Lower leg skin (tissue), 4 donors: ENCODE results near the gene SORCS2. TPM values are rescaled to one million over a fixed set of nuclear protein-coding genes. Genes with fewer than 3 reads are reported as not detected.

Experiments used
- DNase-seq, 2 donors: peaks; one replicate each; pipeline ENCODE4 v3.0.0-alpha.2; 2019; ENCODE audit warnings: low spot score in 2 of 2
- H3K4me3 ChIP-seq: fragments of 200-600 bp; sonication (generic); 2 replicates; pipeline ENCODE4 v1.5.1; 2017; ENCODE audit warnings: mild to moderate bottlenecking, low read depth; ENCODE audit not compliant: poor library complexity, severe bottlenecking
- CTCF ChIP-seq, 3 donors: fragments of 450-650 bp; IDR thresholded peaks; one replicate each; pipeline ENCODE4 v1.5.1; 2016; ENCODE audit warnings: antibody characterized with exemption in 3 of 3, mild to moderate bottlenecking in 3 of 3, moderate library complexity in 2 of 3
- POLR2A ChIP-seq, 2 donors: fragments of 450-650 bp; IDR thresholded peaks; one replicate each; pipeline ENCODE4 v1.6.1; 2016 to 2017; ENCODE audit warnings: antibody characterized with exemption in 2 of 2, mild to moderate bottlenecking in 1 of 2, moderate library complexity in 1 of 2
- WGBS, 2 donors: methylation state at CpG; one replicate each; pipeline ENCODE4 v1.1.5; 2018; 5-methylcytosine and 5-hydroxymethylcytosine counted together
- intact Hi-C: fragments of 100-400 bp; cut with DNase I; formaldehyde crosslinking; loops from one replicate; pipeline ENCODE4 v1.15.0; 2023; ENCODE audit warnings: low total_unique reads
- total RNA-seq, 4 donors: library from RNA; depleted of rRNA; stranded (reverse); fragments of >200 nt; gene quantifications; one replicate each; pipeline ENCODE4 v1.1.0, GENCODE V29; 2016

SORCS2 gene
- total RNA-seq, 4 donors from 2014 or later = 1.1 to 6.4 (median 1.5) TPM

- 71 to 74% methylated on average over 7 of the region's 7 CpGs for WGBS, 2 donors
- no peak for TF ChIP-seq POLR2A (IDR thresholded peaks at IDR 0.05)
- no peak for TF ChIP-seq CTCF (IDR thresholded peaks at IDR 0.05)
- intact Hi-C loops = no loop called here
Measured at GRCh38 chr4:7485096-7485495, 292.8 kb downstream of the SORCS2 start.

GRCh38 chr4:7486101-7486500, 293.8 kb downstream of the SORCS2 start:
- intact Hi-C loops = no loop called here
- WGBS, 2 donors = 90 to 92% methylated on average over 11 of the region's 11 CpGs
- H3K4me3 ChIP-seq = no peak overlapping the region
- TF ChIP-seq CTCF (IDR thresholded peaks at IDR 0.05) (no peak), POLR2A (IDR thresholded peaks at IDR 0.05) (no peak)
- no peak for DNase-seq

More at GRCh38 chr4:7485096-7485495, 292.8 kb downstream of the SORCS2 start:
- DNase-seq = no peak
- H3K4me3 ChIP-seq = no peak overlapping the region

- TF ChIP-seq CTCF (IDR thresholded peaks at IDR 0.05) = no peak
- no peak for TF ChIP-seq POLR2A (IDR thresholded peaks at IDR 0.05)
- intact Hi-C loops = no loop called here
- WGBS, 2 donors = 81 to 83% methylated on average over 10 of the region's 10 CpGs
Measured at GRCh38 chr4:7487502-7487901, 295.2 kb downstream of the SORCS2 start.

GRCh38 chr4:7487998-7488671, 295.8 kb downstream of the SORCS2 start:
- WGBS, 2 donors = 78 to 88% methylated on average over 12 to 15 of the region's 15 CpGs
- intact Hi-C loops = no loop called here
- no peak for TF ChIP-seq POLR2A (IDR thresholded peaks at IDR 0.05)
- TF ChIP-seq CTCF (IDR thresholded peaks at IDR 0.05) = no peak

More at GRCh38 chr4:7487502-7487901, 295.2 kb downstream of the SORCS2 start:
- no peak for DNase-seq
- H3K4me3 ChIP-seq = no peak overlapping the region

GRCh38 chr4:7491915-7492314, 299.6 kb downstream of the SORCS2 start:
- intact Hi-C loops = no loop called here
- 93% methylated on average over 6 of the region's 6 CpGs for WGBS, 2 donors
- TF ChIP-seq CTCF (IDR thresholded peaks at IDR 0.05) (no peak), POLR2A (IDR thresholded peaks at IDR 0.05) (no peak)
- no peak for DNase-seq
- H3K4me3 ChIP-seq = no peak overlapping the region

More at GRCh38 chr4:7487998-7488671, 295.8 kb downstream of the SORCS2 start:
- H3K4me3 ChIP-seq = no peak overlapping the region
- DNase-seq = no peak
